Ascending aorta (tissue), 2 donors: ENCODE data around the gene ZDHHC7. TPM values are rescaled to one million over a fixed set of nuclear protein-coding genes. Genes with fewer than 3 reads are reported as not detected.

Experiments used
- DNase-seq, 2 donors: peaks; one replicate each; pipeline ENCODE4 v3.0.0-alpha.2; 2019; ENCODE audit warnings: low spot score in 2 of 2
- H3K27ac ChIP-seq, 2 donors: fragments of 200-600 bp; sonication (generic); one replicate each; pipeline ENCODE4 v1.5.1; 2016 to 2017; ENCODE audit warnings: mild to moderate bottlenecking in 1 of 2
- H3K27me3 ChIP-seq: fragments of 200-600 bp; sonication (generic); one replicate; pipeline ENCODE4 v1.5.1; 2017
- H3K36me3 ChIP-seq, 2 donors: fragments of 200-600 bp; sonication (generic); one replicate each; pipeline ENCODE4 v1.5.1; 2016
- H3K4me1 ChIP-seq, 2 donors: fragments of 200-600 bp; sonication (generic); one replicate each; pipeline ENCODE4 v1.5.1; 2016 to 2017; ENCODE audit warnings: mild to moderate bottlenecking in 1 of 2
- H3K4me3 ChIP-seq, 2 donors: fragments of 200-600 bp; sonication (generic); one replicate each; pipeline ENCODE4 v1.5.1; 2016 to 2017; ENCODE audit warnings: mild to moderate bottlenecking in 1 of 2
- H3K9me3 ChIP-seq, 2 donors: fragments of 200-600 bp; sonication (generic); one replicate each; pipeline ENCODE4 v1.5.1; 2016
- intact Hi-C: fragments of 100-400 bp; cut with DNase I; formaldehyde crosslinking; loops from one replicate; pipeline ENCODE4 v1.15.1; 2023
- total RNA-seq: library from RNA; depleted of rRNA; stranded (reverse); fragments of >200 nt; gene quantifications from one replicate; pipeline ENCODE4 v1.1.0, GENCODE V29; 2016
- TF ChIP-seq, protein P1 (sequence below), 3 experiments: fragments of 200-600 bp in 2 of 3; fragments of 450-650 bp in 1 of 3; sonication (generic) in 2 of 3; IDR thresholded peaks; one replicate each; pipeline ENCODE4 v1.5.1; 2016 to 2019; ENCODE audit warnings: antibody characterized with exemption in 3 of 3, mild to moderate bottlenecking in 1 of 3, moderate library complexity in 1 of 3

ZDHHC7 gene
- total RNA-seq, 1 donor from 2014 or later: 70.7 TPM

DNA sequence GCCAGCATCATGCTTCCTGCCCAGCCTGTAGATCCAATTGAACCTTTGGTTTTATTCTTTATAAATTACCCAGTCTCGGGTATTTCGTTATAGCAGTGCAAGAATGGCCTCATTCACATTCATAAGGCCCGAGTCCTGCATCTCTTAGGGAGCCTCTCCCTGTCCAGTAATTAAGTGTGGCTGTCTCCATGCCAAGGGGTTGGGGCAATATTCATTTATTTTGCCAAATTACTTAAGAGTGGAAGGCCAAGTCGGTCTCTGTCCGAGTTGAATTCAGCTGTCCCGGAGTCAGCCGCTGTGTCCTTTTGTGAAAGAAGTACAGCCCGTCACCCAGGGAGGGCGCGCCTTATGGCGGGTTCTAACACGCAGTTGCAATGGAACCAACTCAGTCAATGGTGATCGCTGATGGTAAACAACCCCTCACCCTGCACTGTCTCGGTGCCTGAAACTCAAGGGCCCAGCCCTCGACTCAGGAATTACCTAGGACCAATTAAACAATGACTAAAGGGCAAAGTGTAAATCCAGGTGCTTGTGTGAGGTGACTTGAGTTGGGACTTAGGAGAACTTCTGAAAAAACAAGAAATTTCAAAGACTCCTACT lies 38.5 kb upstream of the ZDHHC7 start:
- intact Hi-C loops: no loop called here
- Histone ChIP-seq H3K27ac (no peak overlapping the region), H3K9me3 (no peaks in the 10 kb centered on the region), H3K27me3 (no peaks in the 10 kb centered on the region), H3K36me3 (no peaks in the 10 kb centered on the region), H3K4me1 (peaks cover 0 to 3% of the 10 kb centered on the region in 2 donors), H3K4me3 (no peak overlapping the region)
- TF ChIP-seq, protein P1, sequence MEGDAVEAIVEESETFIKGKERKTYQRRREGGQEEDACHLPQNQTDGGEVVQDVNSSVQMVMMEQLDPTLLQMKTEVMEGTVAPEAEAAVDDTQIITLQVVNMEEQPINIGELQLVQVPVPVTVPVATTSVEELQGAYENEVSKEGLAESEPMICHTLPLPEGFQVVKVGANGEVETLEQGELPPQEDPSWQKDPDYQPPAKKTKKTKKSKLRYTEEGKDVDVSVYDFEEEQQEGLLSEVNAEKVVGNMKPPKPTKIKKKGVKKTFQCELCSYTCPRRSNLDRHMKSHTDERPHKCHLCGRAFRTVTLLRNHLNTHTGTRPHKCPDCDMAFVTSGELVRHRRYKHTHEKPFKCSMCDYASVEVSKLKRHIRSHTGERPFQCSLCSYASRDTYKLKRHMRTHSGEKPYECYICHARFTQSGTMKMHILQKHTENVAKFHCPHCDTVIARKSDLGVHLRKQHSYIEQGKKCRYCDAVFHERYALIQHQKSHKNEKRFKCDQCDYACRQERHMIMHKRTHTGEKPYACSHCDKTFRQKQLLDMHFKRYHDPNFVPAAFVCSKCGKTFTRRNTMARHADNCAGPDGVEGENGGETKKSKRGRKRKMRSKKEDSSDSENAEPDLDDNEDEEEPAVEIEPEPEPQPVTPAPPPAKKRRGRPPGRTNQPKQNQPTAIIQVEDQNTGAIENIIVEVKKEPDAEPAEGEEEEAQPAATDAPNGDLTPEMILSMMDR (IDR thresholded peaks at IDR 0.05): no peak
- DNase-seq: no peak

DNA sequence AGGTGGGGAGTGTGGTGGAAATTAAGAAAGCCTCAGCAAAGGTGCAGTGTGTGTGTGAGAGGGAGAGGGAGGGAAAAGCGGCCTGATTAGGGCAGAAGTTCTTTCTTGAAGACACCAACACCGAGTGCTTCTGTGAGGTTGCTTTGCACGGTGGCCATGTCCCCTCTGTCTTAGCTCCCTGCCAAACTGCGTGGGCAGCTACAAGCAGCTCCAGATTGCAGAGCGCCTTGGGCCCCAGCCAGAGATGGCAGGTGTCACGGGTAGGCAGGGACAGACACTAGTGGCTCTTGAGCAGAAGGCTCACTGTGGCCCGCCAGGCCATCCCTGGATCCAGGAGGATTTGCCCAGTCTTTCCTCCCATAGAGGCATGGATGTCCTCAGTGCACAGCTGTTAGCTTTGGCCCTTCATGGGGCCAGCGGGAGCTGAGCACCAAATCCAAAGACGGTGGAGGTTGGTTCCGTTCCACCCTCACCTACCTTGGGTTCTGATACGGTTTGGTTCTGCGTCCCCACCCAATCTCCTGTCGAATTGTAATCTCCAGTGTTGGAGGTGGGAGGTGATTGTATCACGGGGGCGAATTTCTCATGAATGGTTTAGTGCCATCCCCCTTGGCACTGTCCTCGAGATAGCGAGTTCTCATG lies 37.7 kb upstream of the ZDHHC7 start:
- Histone ChIP-seq H3K36me3 (no peaks in the 10 kb centered on the region), H3K9me3 (no peaks in the 10 kb centered on the region), H3K4me1 (peaks cover 0 to 3% of the 10 kb centered on the region in 2 donors), H3K4me3 (no peak overlapping the region), H3K27me3 (no peaks in the 10 kb centered on the region), H3K27ac (no peak overlapping the region)
- no peak for DNase-seq
- TF ChIP-seq, protein P1 (IDR thresholded peaks at IDR 0.05): no peak
- intact Hi-C loops: no loop called here

DNA sequence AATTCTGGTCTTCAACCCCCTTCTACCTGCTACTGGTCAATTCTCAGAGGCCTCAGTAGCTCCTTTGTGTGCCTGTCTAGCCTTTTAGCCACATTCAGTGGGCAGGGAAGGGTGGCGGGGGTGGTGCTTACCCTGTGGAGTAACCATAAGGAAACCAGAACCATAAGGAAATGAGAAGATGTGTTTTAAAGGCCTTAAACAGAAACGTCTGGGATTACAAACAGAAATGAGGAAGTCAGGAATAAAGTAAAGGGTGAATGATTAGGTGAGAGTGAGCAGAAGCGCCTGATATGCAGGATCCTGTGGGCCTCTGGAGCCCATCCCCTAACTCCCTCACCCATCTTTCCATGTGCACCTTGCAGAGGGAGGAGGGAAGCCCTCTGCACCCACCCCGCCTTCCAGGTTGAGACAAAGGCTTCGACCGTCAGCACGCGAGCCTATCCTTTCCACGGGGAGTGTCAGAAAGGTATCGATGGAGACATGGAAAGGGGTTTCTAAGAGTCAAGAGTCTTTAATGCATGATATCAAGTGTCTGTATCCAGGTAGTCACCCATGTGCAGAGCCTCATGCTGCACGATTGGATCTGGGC lies 36.6 kb upstream of the ZDHHC7 start:
- Histone ChIP-seq H3K4me3 (no peak overlapping the region), H3K9me3 (no peaks in the 10 kb centered on the region), H3K27me3 (no peaks in the 10 kb centered on the region), H3K36me3 (no peaks in the 10 kb centered on the region), H3K4me1 (peaks cover 0 to 3% of the 10 kb centered on the region in 2 donors), H3K27ac (no peak overlapping the region)
- no peak for DNase-seq
- TF ChIP-seq, protein P1 (IDR thresholded peaks at IDR 0.05): no peak
- intact Hi-C loops: no loop called here

DNA sequence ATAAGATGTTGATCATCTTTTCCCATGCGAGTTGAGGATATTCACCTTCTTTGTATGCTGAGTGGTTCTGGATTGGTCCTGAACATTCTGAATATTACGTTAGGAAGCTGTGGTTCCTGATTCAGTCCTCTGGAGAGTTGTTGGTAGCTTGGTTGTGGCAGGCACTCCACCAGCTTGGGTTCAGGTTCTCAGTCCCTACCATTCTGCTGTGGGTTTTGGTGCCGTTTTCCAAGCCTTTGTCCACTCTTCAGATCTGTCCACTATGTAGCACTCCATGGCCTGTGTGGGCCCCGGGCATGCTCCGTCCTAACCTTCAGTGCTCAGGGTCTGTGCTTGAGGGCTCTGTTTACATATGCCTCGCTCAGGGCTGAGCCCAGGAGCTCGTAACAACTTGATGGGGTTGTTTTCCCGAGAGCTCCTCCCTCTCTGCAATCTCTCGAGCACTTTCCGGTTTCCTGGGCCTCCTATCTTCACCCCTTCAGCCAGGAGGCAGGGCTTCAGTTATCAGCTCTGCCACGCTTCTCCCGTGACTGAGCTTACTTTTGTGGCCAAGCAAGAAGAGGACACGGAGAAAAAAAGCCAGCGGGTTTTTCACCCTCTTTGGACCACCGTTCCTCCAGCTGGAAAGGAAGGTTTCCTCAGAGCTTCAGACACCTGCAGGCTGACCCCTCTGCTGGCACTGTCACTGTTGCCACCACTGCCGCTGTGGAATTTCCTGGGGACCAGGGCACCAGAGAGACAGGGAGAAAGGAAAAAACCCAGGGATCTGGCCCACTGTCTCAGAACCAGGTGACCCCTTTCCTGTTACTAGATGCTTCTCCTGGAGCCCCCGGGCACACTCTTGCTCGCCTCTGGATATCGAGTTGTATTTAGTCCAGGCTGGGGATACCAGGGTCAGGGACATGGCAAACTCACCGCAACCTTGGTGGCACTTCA lies 35.9 kb upstream of the ZDHHC7 start:
- Histone ChIP-seq H3K27ac (no peak overlapping the region), H3K4me3 (no peak overlapping the region), H3K4me1 (peaks cover 0 to 3% of the 10 kb centered on the region in 2 donors), H3K9me3 (no peaks in the 10 kb centered on the region), H3K27me3 (no peaks in the 10 kb centered on the region), H3K36me3 (no peaks in the 10 kb centered on the region)
- TF ChIP-seq, protein P1 (IDR thresholded peaks at IDR 0.05): no peak
- intact Hi-C loops: no loop called here
- DNase-seq: no peak

DNA sequence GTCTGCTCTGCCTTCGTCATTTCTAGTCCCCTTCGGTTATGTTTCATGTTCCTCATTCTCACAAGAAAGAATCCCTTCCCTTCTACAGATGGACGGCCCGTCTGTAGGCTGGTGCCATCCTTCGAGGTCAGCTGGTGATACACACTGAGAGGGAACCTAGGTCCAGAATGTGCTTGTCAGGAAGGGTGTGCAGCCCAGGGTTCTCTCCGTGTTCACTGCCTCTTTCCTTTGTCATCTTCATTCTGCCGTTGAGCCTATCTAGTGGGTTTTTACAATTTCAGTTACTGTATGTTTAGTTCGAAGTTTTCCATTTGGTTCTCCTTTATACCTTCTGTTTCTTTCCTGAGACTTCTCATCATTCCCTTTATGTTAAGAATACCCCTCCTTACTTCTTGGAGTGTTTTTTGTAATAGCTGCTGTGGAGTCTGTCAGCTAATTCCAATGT lies 35.2 kb upstream of the ZDHHC7 start:
- TF ChIP-seq, protein P1 (IDR thresholded peaks at IDR 0.05): no peak
- Histone ChIP-seq H3K4me1 (peaks cover 0 to 3% of the 10 kb centered on the region in 2 donors), H3K4me3 (no peak overlapping the region), H3K27me3 (no peaks in the 10 kb centered on the region), H3K9me3 (no peaks in the 10 kb centered on the region), H3K27ac (no peak overlapping the region), H3K36me3 (no peaks in the 10 kb centered on the region)
- intact Hi-C loops: no loop called here
- no peak for DNase-seq
